Measurements from ENCODE around the gene FAM89B.

- TF ChIP-seq POLR2AphosphoS5 (IDR thresholded peaks at IDR 0.05; ENCODE audit: low read depth, low read length) (no peak), CTCF (IDR thresholded peaks at IDR 0.05) (no peak)
Measured at GRCh38 chr11:65557280-65558001, 14.9 kb upstream of the FAM89B start.
